Mucosa of descending colon (tissue), 3 donors: ENCODE results near the gene POU5F1. TPM values are rescaled to one million over a fixed set of nuclear protein-coding genes. Genes with fewer than 3 reads are reported as not detected.
"Not testable (repeated sequence)": the region's sequence is repeated elsewhere in the genome, so short reads cannot be mapped to it uniquely, and the experiment has no call there.

Experiments
- ATAC-seq: fragments of 200-7000 bp; cut with Tn5 transposase; one replicate; pipeline ENCODE4 v1.9.1; 2020; ENCODE audit warnings: mild to moderate bottlenecking, moderate library complexity
- DNase-seq, 3 donors: peaks; one replicate each; pipeline ENCODE4 v3.0.0-alpha.2; 2020
- H3K36me3 ChIP-seq: fragments of 200-600 bp; one replicate; pipeline ENCODE4 v1.8.0; 2021; ENCODE audit warnings: low read depth, mild to moderate bottlenecking
- H3K4me1 ChIP-seq: fragments of 200-600 bp; one replicate; pipeline ENCODE4 v1.8.0; 2021; ENCODE audit warnings: low read depth, mild to moderate bottlenecking
- H3K4me3 ChIP-seq: fragments of 200-600 bp; one replicate; pipeline ENCODE4 v1.8.0; 2021; ENCODE audit warnings: mild to moderate bottlenecking
- H3K9me3 ChIP-seq: fragments of 200-600 bp; one replicate; pipeline ENCODE4 v1.8.0; 2021; ENCODE audit warnings: mild to moderate bottlenecking
- CTCF ChIP-seq: fragments of 200-600 bp; IDR thresholded peaks from one replicate; pipeline ENCODE4 v1.8.0; 2022; ENCODE audit warnings: antibody characterized with exemption, mild to moderate bottlenecking
- intact Hi-C, 2 donors: fragments of 100-400 bp; cut with DNase I in 1 of 2; cut with micrococcal nuclease in 1 of 2; formaldehyde crosslinking; loops; one replicate each; pipeline versions ENCODE4 v1.11.0 to v1.11.1; 2022; cut with DNase I, micrococcal nuclease
- total RNA-seq, 3 donors: library from RNA; stranded (reverse); fragmentation: NEBNext Ultra II Directional in 2 of 3; extraction: Animal tissue kit (Norgen Biotek cat#: 25700) in 2 of 3; gene quantifications; one replicate each; pipeline versions ENCODE4 v1.2.1 to v1.2.4, GENCODE V29; 2021 to 2023
- donor health status: DM: no; HTN: no; CAD: no; lungs with moderate emphysema.
- donor health status: DM: no; HTN: no; CAD: no.
- donor health status: DM: no; HTN: yes; CAD: no.

Gene POU5F1
- total RNA-seq, 3 donors from 2014 or later = 2.1 to 5.8 (median 3.4) TPM

GRCh38 chr6:31202259-31203166, 32.0 kb upstream of the POU5F1 start:
- peaks cover 36% of the 10 kb centered on the region for H3K4me1 ChIP-seq
- TF ChIP-seq CTCF = no peak
- no peak overlapping the region for H3K4me3 ChIP-seq
- H3K9me3 ChIP-seq = no peaks in the 10 kb centered on the region
- intact Hi-C loops = no loop called here
- peak; percentile 2 for ATAC-seq
- DNase-seq = peak in 2 of 3 donors; percentile 47 to 54
- no peaks in the 10 kb centered on the region for H3K36me3 ChIP-seq

- not testable (repeated sequence) for DNase-seq, H3K36me3 ChIP-seq, H3K9me3 ChIP-seq, ATAC-seq, H3K4me3 ChIP-seq
- H3K4me1 ChIP-seq = peaks cover 34% of the 10 kb centered on the region
- intact Hi-C loops = loop anchor here (5.0 to 10.0 kb wide), 2 partner anchors 166 to 168 kb away; no protein-coding TSS in a partner anchor
Measured at GRCh38 chr6:31199105-31199452, 28.6 kb upstream of the POU5F1 start.

- TF ChIP-seq CTCF = no peak
- Histone ChIP-seq H3K4me3 (peak overlapping the region; percentile 40), H3K9me3 (no peaks in the 10 kb centered on the region), H3K4me1 (peaks cover 23% of the 10 kb centered on the region), H3K36me3 (no peaks in the 10 kb centered on the region)
- DNase-seq (peak; percentile 92 to 97 (median 97)), ATAC-seq (peak; percentile 85)
- intact Hi-C loops = loop anchor here (5.0 to 10.0 kb wide), 2 partner anchors 167 to 170 kb away; no protein-coding TSS in a partner anchor
Measured at GRCh38 chr6:31197559-31198305, 27.2 kb upstream of the POU5F1 start.

GRCh38 chr6:31196251-31197022, 26.0 kb upstream of the POU5F1 start:
- Histone ChIP-seq H3K4me3 (peak overlapping the region; percentile 40), H3K4me1 (peaks cover 13% of the 10 kb centered on the region)
- H3K9me3 ChIP-seq, DNase-seq, H3K36me3 ChIP-seq, ATAC-seq: not testable (repeated sequence)
- intact Hi-C loops = loop anchor here (5.0 to 10.0 kb wide), 2 partner anchors 168 to 171 kb away; no protein-coding TSS in a partner anchor

- intact Hi-C loops = loop anchor here (5.0 to 10.0 kb wide), 2 partner anchors 169 to 172 kb away; no protein-coding TSS in a partner anchor
- peaks cover 13% of the 10 kb centered on the region for H3K4me1 ChIP-seq
- not testable (repeated sequence) for DNase-seq, H3K4me3 ChIP-seq, H3K36me3 ChIP-seq, H3K9me3 ChIP-seq, ATAC-seq
Measured at GRCh38 chr6:31195308-31195979, 25.0 kb upstream of the POU5F1 start.

- no peak for DNase-seq
- no peak for TF ChIP-seq CTCF
- H3K9me3 ChIP-seq = no peaks in the 10 kb centered on the region
- no peak for ATAC-seq
- H3K4me3 ChIP-seq = no peak overlapping the region
- no peaks in the 10 kb centered on the region for H3K36me3 ChIP-seq
- intact Hi-C loops = loop anchor here (5.0 to 10.0 kb wide), 2 partner anchors 57 to 171 kb away; partner anchors contain the start of gene PSORS1C2 (in 2 of the 2)
- peaks cover 13% of the 10 kb centered on the region for H3K4me1 ChIP-seq
Measured at GRCh38 chr6:31194061-31194834, 23.8 kb upstream of the POU5F1 start.
